ENCODE measurements around the gene RAB23.

The RAB23 gene

DNA sequence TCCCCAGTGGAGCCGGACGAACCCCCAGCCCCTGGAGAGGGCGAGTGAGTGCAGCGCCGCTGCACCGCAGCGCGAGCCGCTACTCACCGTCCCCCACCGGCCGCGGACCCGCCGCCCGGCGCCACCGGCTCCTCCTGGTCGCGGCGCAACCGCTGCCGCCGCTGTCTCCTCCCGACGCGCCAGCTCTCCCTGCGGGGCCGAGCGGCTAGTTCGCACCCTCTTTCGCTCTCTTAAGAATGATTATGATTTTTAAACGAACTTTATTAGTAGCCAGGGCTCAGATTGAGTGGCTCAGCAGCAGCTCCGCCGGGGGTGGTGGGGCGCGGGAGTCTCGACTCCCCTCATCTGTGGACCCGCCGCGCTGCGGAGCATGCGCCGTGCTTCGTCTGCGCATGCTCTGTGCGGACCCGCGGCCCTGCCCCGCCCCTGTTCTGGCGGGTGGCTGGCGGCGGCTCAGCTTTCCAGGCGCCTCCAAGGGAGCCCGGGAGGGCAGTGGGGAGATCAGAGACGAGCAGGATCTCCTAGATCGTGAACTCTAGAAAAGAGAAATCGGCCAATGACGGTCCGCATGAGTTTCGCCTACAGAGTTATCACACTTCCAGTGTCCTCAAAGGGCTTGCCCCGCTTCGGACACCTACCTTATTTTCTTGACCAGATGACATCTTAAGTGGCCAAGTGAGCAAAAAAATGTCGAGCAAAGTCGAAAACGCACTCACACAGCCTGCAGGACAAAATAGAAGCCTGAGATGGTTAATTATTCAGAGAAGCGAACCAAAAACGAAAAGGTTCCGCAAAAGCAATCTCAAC is at the start of gene RAB23:
RAB23 (minus strand) TSS at position 372 of the 807 bp plus-strand sequence. CDS start 11,927 bp downstream, outside the sequence.
- peaks cover 2% of the 10 kb centered on the region for H3K36me3 Mint-ChIP-seq
- no peaks in the 10 kb centered on the region for H3K9me3 Mint-ChIP-seq
- peak within 1 kb of the TSS; percentile 72 for H3K27ac Mint-ChIP-seq
- peak within 1 kb of the TSS; percentile 99 for H3K4me3 Mint-ChIP-seq
- peaks cover 14% of the 10 kb centered on the region for H3K27me3 Mint-ChIP-seq
- H3K4me1 Mint-ChIP-seq = peaks cover 8% of the 10 kb centered on the region

DNA sequence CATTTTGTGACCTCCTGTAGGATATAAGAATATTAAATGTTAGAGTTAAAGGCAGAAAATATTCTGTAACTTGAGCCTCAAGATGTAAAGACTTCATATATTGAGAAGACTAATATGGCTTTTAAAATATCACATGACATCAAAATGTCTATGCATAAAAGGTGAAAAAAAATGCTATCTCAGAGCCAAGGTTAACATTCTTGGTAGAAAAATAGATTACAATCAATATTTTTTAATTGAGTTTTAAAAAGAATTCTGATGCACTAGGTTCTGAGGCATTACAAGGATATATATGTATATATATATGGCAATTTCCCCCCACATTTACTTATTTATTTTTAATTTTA is 46.2 kb upstream of the RAB23 start:
- Mint-ChIP-seq H3K4me1 (peaks cover 3% of the 10 kb centered on the region), H3K27me3 (peaks cover 4% of the 10 kb centered on the region), H3K27ac (no peak overlapping the region), H3K9me3 (no peaks in the 10 kb centered on the region), H3K36me3 (no peaks in the 10 kb centered on the region), H3K4me3 (no peak overlapping the region)

DNA sequence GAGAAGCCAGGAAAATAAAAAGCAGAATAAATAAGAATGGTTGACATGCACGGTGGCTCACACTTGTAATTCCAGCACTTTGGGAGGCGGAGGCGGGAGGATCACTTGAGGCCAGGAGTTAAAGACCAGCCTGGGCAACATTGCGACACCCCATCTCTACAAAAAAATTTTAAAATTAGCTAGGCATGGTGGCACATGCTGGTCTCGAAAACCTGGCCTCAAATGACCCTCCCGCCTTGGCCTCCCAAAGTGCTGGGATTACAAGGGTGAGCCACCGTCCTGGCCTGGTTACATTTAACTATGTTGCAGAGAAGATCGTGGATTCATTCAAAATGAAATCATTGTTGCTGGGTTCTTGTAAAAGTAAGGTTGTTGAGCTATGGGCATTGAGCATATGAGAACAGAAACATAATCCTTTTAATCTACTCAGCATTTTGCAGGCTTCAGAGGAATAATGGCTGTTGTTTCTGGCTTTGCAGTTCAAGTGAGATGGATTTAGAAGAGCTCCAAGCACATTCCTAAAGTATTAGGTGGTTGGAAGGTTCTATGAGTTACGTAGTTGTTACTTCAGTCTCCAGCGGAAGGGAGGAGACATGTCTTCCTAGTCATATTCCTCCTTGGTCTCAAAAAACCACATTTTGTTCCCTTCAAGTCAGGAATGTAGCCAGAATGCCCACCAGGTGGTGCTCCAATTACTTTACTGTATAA is 45.6 kb upstream of the RAB23 start:
- Mint-ChIP-seq H3K27ac (no peak overlapping the region), H3K27me3 (no peaks in the 10 kb centered on the region), H3K9me3 (no peaks in the 10 kb centered on the region), H3K4me3 (no peak overlapping the region), H3K36me3 (no peaks in the 10 kb centered on the region), H3K4me1 (peaks cover 3% of the 10 kb centered on the region)

DNA sequence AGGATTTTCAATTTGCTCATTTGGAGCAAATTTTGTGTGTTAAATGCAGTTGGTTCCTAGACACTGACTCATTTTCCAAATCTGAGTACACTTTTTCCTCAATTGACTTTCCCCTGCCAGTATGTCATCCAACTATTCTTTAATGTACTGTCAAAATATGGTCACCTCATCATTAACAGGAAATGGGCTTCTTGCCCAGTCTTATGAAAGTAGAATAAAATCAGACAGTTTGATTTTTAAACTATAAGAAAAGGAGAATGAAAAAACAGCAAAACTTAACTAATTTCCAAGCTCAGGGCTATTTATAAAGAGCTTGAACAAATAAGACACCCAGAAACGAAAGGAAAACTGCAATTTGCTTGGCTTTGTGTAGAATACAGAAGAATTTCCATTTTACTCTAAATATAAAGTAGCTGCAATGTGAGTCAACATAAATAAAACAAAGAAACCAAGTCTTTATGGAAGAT is 43.7 kb upstream of the RAB23 start:
- H3K9me3 Mint-ChIP-seq = no peaks in the 10 kb centered on the region
- H3K27ac Mint-ChIP-seq = no peak overlapping the region
- no peaks in the 10 kb centered on the region for H3K27me3 Mint-ChIP-seq
- no peaks in the 10 kb centered on the region for H3K36me3 Mint-ChIP-seq
- peaks cover 3% of the 10 kb centered on the region for H3K4me1 Mint-ChIP-seq
- no peak overlapping the region for H3K4me3 Mint-ChIP-seq

DNA sequence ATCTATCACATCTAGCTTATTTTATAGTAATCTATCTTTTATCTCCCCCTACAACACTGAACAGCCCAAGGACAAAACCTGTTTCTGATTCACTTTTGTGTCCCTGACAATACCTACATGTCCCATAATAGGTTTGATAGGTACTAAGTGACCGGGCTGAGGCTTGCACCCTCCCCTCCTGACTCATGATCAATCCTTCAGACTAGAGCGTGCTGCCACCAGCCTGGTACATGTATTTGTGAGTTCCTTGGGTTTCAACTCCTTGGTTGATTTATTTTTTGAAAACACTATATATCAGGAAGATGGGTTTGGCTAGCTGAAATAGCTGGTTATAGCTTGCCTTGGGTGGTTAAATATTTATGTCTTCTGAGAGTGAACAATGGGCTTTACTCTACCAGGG is 41.6 kb upstream of the RAB23 start:
- no peaks in the 10 kb centered on the region for H3K9me3 Mint-ChIP-seq

DNA sequence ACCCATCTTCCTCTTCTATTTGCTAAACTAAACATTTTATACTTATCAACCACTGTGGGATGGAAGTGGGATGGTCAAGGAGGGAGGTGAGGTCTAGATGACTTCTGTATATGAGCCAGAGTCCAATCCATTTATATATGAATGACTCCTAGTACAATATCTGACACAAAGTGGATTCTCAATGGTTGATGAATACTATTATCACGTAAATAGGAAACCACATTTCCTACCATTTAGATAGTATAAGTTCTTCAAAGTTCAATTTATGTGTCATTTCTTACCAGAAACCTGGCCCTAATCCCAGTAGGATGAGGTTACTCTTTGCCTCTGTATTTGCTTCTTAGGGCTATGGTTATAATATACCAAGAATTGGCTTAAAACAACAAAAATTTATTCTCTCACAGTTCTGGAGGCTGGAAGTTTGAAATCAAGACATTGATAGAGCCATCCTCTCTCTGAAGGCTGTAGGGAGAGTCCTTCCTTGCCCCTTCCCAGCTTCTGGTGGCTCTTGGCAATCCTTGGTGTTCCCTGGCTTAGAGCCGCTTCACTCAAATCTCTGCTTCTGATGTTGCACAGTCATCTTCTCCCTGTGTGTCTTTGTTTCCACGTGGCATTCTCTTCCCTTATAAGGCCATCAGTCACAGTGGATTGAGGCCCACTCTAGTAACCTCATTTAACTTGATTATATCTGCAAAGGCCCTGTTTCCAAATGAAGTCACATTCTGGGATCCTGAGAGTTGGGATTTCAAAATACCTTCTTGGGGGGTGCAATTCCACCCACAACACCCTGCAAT is 41.0 kb upstream of the RAB23 start:
- Mint-ChIP-seq H3K9me3 (no peaks in the 10 kb centered on the region), H3K4me1 (peaks cover 3% of the 10 kb centered on the region), H3K27ac (no peak overlapping the region), H3K36me3 (no peaks in the 10 kb centered on the region), H3K27me3 (peaks cover 3% of the 10 kb centered on the region), H3K4me3 (no peak overlapping the region)

More for the DNA sequence above, 41.6 kb upstream of the RAB23 start:
- no peak overlapping the region for H3K27ac Mint-ChIP-seq
- no peaks in the 10 kb centered on the region for H3K36me3 Mint-ChIP-seq
- peaks cover 3% of the 10 kb centered on the region for H3K4me1 Mint-ChIP-seq
- no peak overlapping the region for H3K4me3 Mint-ChIP-seq
- H3K27me3 Mint-ChIP-seq = peaks cover 3% of the 10 kb centered on the region

DNA sequence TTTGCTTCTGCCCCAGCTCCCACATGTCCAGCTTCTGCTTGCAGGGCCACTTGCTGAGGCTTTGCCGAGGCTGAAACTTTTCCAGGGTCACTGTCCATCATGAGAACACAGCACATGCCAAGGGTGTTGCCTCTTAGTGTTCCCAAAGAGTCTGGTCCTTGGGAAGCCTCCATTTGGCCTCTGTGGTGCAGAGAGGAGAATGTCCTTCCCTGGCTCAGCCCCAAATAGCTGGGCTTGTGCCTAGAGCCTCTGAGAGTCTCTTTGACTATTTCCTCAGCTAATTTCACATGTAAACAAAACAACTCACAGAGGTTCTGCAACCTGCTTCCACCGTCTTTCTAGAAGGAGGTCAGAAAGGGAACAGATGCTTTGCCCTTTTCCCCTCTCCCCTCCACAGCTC is 40.4 kb upstream of the RAB23 start:
- Mint-ChIP-seq H3K4me3 (no peak overlapping the region), H3K4me1 (peaks cover 3% of the 10 kb centered on the region), H3K27ac (no peak overlapping the region), H3K36me3 (no peaks in the 10 kb centered on the region), H3K27me3 (peaks cover 3% of the 10 kb centered on the region), H3K9me3 (no peaks in the 10 kb centered on the region)

DNA sequence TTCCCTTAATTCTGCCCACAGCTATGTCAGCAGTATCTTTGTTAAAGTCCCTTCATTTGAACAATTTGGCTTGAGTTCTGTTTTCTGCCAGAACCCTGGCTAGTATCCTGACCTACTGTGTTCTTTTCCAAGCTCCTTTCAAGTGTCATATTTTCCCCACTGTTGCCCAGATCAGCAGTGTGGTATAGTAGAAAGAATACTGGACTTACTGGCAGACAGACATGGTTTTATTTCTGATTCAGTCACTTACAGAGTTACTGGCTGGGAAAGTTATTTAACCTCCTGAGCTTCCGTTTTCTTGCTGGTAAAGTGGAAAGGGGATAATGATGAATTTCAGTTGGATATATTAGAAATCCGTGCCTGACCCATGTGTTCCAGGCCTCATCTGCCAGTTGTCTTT is 39.8 kb upstream of the RAB23 start:
- H3K27ac Mint-ChIP-seq = no peak overlapping the region
- peaks cover 3% of the 10 kb centered on the region for H3K27me3 Mint-ChIP-seq
- no peak overlapping the region for H3K4me3 Mint-ChIP-seq
- H3K4me1 Mint-ChIP-seq = peaks cover 3% of the 10 kb centered on the region
- no peaks in the 10 kb centered on the region for H3K9me3 Mint-ChIP-seq
- no peaks in the 10 kb centered on the region for H3K36me3 Mint-ChIP-seq

DNA sequence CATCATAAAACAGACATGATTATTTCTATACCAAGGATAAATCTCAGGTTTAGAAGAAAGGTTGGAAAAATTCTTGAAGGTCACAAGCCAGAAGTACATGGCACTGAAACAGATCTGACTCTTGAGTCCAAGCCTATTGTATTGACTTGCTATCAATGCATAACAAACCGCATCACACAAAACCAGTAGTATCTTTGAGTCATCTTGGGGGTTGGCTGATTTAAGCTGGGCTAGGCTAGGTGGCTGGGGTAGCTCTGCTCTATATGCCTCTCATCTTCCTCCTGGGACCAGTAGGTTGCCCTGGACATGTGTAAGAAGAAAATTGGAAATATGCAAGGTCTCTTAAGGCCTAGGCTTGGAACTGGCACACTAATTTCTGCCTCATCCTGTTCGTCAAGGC is 37.0 kb upstream of the RAB23 start:
- peaks cover 3% of the 10 kb centered on the region for H3K27me3 Mint-ChIP-seq
- H3K27ac Mint-ChIP-seq = no peak overlapping the region
- H3K4me1 Mint-ChIP-seq = no peaks in the 10 kb centered on the region
- H3K36me3 Mint-ChIP-seq = no peaks in the 10 kb centered on the region
- H3K4me3 Mint-ChIP-seq = no peak overlapping the region
- no peaks in the 10 kb centered on the region for H3K9me3 Mint-ChIP-seq

DNA sequence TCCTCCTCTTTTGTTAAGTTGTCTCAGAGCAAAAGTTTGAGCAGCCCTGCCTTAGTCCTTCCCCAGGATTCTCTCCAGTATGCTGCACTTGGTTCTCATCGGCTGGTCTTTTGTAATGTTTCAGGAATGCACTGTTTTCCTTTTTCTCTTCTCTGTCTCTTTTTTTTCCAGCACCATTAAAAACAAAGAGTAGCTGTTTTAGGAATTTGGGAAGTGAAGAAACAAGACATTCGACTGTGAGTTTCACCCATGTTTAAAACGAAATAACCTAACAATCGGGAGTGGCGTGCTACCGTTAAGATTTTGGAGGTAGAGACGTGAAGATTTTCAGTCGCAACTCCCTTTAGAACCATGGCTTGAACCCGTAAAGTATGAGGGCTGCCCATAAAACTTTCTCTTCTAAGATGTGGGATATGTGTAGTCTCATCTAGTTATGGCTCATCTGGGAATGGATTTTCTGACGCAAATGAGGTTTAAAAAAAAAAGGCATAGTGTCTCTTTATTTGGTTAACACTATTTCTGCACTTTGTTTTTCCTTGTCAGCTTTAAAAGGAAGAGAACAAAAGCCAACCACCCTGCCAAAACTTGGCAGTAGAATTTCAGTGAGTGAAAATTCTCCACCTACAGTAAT is 35.9 kb upstream of the RAB23 start:
- Mint-ChIP-seq H3K4me3 (no peak overlapping the region), H3K27me3 (peaks cover 3% of the 10 kb centered on the region), H3K27ac (no peak overlapping the region), H3K36me3 (no peaks in the 10 kb centered on the region), H3K4me1 (no peaks in the 10 kb centered on the region), H3K9me3 (no peaks in the 10 kb centered on the region)

DNA sequence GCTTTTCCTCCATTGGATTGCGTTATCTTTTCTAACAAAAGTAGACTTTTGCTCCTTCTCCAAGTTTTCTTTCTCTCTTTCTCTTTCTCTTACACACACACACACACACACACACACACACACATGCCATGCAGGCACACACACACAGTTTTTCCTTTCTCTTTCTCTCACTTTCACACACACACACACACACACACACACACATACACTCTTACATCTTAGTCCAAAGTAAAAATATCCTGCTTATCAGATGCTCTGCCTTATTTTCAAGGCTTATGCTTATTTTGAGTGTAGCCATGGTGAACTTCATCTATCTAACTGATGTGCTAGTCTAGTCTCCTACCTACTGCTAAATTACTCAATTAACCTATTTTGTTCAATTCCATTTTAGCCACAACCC is 34.4 kb upstream of the RAB23 start:
- no peaks in the 10 kb centered on the region for H3K36me3 Mint-ChIP-seq
- no peak overlapping the region for H3K4me3 Mint-ChIP-seq
- H3K27ac Mint-ChIP-seq = no peak overlapping the region
- no peaks in the 10 kb centered on the region for H3K9me3 Mint-ChIP-seq
- no peaks in the 10 kb centered on the region for H3K4me1 Mint-ChIP-seq
- H3K27me3 Mint-ChIP-seq = peaks cover 3% of the 10 kb centered on the region

DNA sequence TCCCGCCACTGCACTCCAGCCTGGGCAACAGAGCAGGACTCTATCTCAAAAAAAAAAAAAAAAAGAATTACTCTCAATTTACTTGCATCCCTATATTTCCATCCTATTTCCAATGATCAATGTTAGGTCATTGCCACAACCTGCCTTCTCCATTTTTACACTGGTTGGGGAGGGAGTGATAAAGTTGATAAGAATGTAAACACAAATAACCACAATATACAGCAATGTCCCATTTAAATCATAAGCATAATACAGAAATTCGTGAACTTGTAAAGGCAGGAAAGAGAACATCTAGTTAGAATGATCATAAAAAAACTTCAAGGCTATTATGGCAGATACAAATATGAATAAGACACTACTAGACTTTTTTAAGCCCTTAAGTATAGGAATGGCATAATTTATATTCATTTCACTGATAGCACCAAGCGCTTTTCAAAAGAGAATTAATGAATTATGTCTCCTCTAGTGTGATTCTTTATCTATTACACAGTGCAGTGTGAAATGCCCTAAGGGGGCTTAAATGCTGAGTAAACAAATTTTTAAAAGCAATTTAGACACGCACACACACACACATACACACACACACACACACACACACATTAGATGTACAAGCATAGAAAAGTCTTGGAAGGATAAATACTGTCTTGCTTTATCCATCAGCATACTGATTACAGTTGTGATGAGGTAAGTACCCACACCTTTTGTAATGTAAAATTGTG is 33.5 kb upstream of the RAB23 start:
- Mint-ChIP-seq H3K36me3 (no peaks in the 10 kb centered on the region), H3K4me1 (no peaks in the 10 kb centered on the region), H3K27me3 (peaks cover 3% of the 10 kb centered on the region), H3K4me3 (no peak overlapping the region), H3K9me3 (no peaks in the 10 kb centered on the region), H3K27ac (no peak overlapping the region)

DNA sequence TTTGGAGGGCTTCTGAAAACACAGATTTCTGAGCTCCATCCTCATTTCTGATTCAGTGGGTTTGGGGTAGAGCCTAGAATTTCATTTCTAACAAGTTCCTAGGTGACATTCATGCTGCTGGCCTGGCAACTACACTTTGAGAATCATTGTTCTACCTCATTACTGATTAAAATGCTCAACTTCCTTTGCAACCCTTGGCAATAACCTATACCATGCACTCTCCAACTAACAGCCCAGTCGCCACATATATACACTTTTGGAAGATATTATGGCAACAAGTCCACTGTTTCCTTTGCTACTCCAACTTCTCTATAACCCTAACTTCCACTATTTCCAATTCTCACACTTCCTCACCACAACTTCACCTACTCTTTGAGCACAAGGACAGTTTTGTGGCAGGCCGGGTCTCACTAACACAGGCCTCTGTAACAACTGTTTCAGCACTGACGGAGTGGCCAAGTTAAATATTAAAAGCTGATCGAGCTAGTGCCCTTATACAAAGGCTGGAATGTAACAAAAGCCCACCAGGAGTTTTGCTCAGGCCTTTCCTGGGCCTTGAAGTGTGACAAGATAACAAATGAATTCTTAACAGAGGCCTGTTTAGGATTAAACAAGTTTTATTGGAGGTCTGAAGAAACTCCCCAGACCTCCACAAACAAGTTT is 32.1 kb upstream of the RAB23 start:
- Mint-ChIP-seq H3K27ac (no peak overlapping the region), H3K4me3 (no peak overlapping the region)

DNA sequence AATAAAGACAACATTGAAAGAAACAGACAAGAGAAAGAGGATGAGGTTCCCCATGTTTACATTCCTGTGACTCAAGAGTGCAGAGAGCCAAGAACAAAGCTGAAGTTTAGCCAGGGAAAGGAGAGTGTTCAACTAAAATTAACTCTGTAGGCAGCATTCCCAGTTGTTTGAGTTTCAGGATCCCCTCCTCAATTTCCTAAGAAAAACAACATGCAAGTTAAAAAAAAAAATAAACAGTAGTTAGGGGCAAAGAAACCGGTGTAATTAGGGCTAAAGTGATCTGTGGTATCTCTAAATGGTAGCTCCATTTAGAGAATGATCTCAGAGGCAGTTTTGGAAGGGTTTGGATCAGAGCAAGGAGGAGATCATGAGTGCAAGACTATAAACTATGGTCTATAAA is 30.9 kb upstream of the RAB23 start:
- Mint-ChIP-seq H3K9me3 (no peaks in the 10 kb centered on the region), H3K36me3 (no peaks in the 10 kb centered on the region), H3K4me3 (no peak overlapping the region), H3K4me1 (no peaks in the 10 kb centered on the region), H3K27me3 (no peaks in the 10 kb centered on the region), H3K27ac (no peak overlapping the region)

More for the DNA sequence above, 32.1 kb upstream of the RAB23 start:
- Mint-ChIP-seq H3K27me3 (no peaks in the 10 kb centered on the region), H3K36me3 (no peaks in the 10 kb centered on the region), H3K9me3 (no peaks in the 10 kb centered on the region), H3K4me1 (no peaks in the 10 kb centered on the region)
